Measurements from ENCODE around the gene PTP4A2. TPM values are rescaled to one million over a fixed set of nuclear protein-coding genes. Genes with fewer than 3 reads are reported as not detected.
"Not testable (repeated sequence)": the region's sequence is repeated elsewhere in the genome, so short reads cannot be mapped to it uniquely, and the experiment has no call there.

Gene PTP4A2
- total RNA-seq, 2 experiments from 2014 or later = 275 to 285 TPM

GRCh38 chr1:31932491-31933316 is 5.5 kb downstream of the PTP4A2 start:
- Mint-ChIP-seq H3K4me1 (ENCODE audit: low read depth) (peaks cover 80% of the 10 kb centered on the region), H3K36me3 (peaks cover 44% of the 10 kb centered on the region), H3K4me3 (peak overlapping the region; percentile 98), H3K27ac (peak overlapping the region; percentile 96), H3K27me3 (no peaks in the 10 kb centered on the region), H3K9me3 (no peaks in the 10 kb centered on the region)
- DNase-seq = peak; percentile 29
- CTCF ChIA-PET = interaction anchor here (1.0 to 15.5 kb wide), 3 partner anchors 22 to 115 kb away, joined by 4 to 487 read pairs (median 4); no protein-coding TSS in a partner anchor
- intact Hi-C loops (cut with micrococcal nuclease) = loop anchor here (10.0 kb wide), 1 partner anchor 1178 kb away; the partner anchor contains the start of gene LAPTM5
- POLR2A ChIA-PET = interaction anchor here (1.0 to 2.0 kb wide), 4 partner anchors 10 to 29 kb away, joined by 3 to 6 read pairs (median 4); no protein-coding TSS in a partner anchor

- peaks cover 89% of the 10 kb centered on the region for H3K4me1 Mint-ChIP-seq (ENCODE audit: low read depth)
- peaks cover 37% of the 10 kb centered on the region for H3K36me3 Mint-ChIP-seq
- intact Hi-C loops (cut with micrococcal nuclease) = loop anchor here (1.0 to 10.0 kb wide), 2 partner anchors 25 to 1177 kb away; partner anchors contain the start of gene LAPTM5
- ChIA-PET POLR2A (interaction anchor here (0.9 to 1.0 kb wide), 2 partner anchors 10 to 24 kb away, joined by 3 to 7 read pairs; no protein-coding TSS in a partner anchor), CTCF (interaction anchor here (1.0 to 15.5 kb wide), 4 partner anchors 9 to 115 kb away, joined by 3 to 487 read pairs (median 5); no protein-coding TSS in a partner anchor)
- no peaks in the 10 kb centered on the region for H3K9me3 Mint-ChIP-seq
- DNase-seq = no peak
- H3K27ac Mint-ChIP-seq = peak overlapping the region; percentile 96
- H3K27me3 Mint-ChIP-seq = no peaks in the 10 kb centered on the region
- H3K4me3 Mint-ChIP-seq = peak overlapping the region; percentile 41
Measured at GRCh38 chr1:31931593-31932225, 6.5 kb downstream of the PTP4A2 start.

DNA sequence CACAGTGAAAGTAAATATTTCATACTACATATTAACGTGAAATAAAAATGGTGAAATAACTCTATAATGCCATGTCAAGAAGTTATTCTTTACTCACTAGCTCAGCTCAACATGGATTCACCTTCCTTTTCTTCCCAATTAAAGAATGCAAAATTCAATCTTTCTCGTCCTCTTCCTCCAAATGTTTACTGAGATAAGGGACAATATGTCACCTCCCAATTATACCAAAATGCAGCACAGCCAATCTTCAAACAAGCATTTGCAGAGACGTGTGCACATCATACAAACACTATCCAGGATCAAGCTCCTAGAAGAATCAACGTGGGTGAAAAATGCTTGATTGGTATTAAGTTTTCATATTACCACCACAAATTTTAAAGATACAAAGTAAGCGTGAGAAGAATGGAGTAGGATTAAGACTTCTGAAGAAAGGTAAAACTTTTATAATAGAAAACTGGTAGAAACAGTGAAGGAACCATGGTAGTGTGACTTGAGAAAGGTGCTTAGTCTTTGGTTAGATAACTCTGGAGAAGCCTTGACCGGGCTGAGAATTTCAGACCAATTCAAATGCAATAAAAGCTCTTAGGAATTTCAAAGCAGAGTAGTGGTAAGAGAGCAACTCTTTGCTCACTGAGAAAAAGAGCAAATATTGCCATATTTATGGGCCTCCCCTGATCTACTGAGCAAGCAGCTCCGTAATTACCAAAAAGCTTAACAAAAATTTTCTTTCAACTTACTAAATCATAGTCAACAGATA is 7.2 kb downstream of the PTP4A2 start:
- Mint-ChIP-seq H3K9me3 (no peaks in the 10 kb centered on the region), H3K27ac (peak overlapping the region; percentile 96), H3K36me3 (peaks cover 30% of the 10 kb centered on the region), H3K4me1 (ENCODE audit: low read depth) (peaks cover 90% of the 10 kb centered on the region), H3K27me3 (no peaks in the 10 kb centered on the region), H3K4me3 (peak overlapping the region; percentile 69)
- intact Hi-C loops (cut with micrococcal nuclease) = loop anchor here (1.0 to 10.0 kb wide), 2 partner anchors 25 to 1176 kb away; partner anchors contain the start of gene LAPTM5
- CTCF ChIA-PET = interaction anchor here (0.8 to 1.0 kb wide), 4 partner anchors 9 to 114 kb away, joined by 3 to 7 read pairs (median 4); no protein-coding TSS in a partner anchor
- DNase-seq = no peak
- POLR2A ChIA-PET = interaction anchor here (0.6 to 1.0 kb wide), 3 partner anchors 10 to 25 kb away, joined by 3 to 7 read pairs (median 3); no protein-coding TSS in a partner anchor

- DNase-seq = no peak
- H3K27ac Mint-ChIP-seq = peak overlapping the region; percentile 77
- peaks cover 18% of the 10 kb centered on the region for H3K36me3 Mint-ChIP-seq
- H3K4me3 Mint-ChIP-seq = peak overlapping the region; percentile 72
- POLR2A ChIA-PET = interaction anchor here (0.7 to 2.8 kb wide), 4 partner anchors 12 to 36 kb away, joined by 8 to 14 read pairs (median 8); partner anchors contain the start of gene PTP4A2
- intact Hi-C loops (cut with micrococcal nuclease) = no loop called here
- no peaks in the 10 kb centered on the region for H3K27me3 Mint-ChIP-seq
- H3K4me1 Mint-ChIP-seq (ENCODE audit: low read depth) = peaks cover 82% of the 10 kb centered on the region
- H3K9me3 Mint-ChIP-seq = no peaks in the 10 kb centered on the region
- CTCF ChIA-PET = interaction anchor here (1.2 to 3.6 kb wide), 4 partner anchors 11 to 38 kb away, joined by 3 to 22 read pairs (median 8); partner anchors contain the start of gene PTP4A2
Measured at GRCh38 chr1:31927661-31927980, 10.5 kb downstream of the PTP4A2 start.

DNA sequence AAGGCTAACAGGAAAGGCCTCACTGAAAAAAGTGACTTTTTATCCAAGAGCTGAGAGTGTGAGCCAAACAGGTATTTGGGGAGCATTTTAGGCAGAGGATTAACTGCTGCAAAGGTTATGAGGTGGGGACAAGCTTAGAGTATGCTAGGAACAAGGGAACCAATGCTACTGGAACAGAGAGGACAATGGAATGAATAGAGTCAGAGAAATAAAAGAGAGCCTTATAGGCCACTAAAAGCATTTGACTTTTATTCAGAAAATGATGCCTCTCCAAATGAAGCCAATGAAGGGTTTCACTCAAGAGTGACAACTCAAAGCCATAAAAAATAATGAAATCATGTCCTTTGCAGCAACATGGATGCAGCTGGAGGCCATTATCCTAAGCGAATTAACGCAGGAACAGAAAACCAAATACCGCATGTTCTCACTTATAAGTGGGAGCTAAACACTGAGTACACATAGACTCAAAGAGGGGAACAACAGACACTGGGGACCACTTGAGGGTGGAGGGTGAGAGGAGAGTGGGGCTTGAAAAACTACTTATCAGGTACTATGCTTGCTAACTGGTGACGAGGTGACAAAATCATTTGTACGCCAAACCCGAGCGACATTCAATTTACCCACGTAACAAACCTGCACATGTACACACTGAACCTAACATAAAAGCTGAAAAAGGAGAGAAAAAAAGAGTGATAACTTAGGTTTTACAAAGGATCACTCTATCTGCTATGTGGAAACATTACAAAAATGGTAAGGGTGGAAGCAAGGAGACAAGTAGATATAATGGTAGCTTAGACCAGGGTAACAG is 11.1 kb downstream of the PTP4A2 start:
- CTCF ChIA-PET = interaction anchor here (1.2 to 3.6 kb wide), 8 partner anchors 8 to 38 kb away, joined by 3 to 22 read pairs (median 4); partner anchors contain the start of gene PTP4A2
- H3K9me3 Mint-ChIP-seq = no peaks in the 10 kb centered on the region
- intact Hi-C loops (cut with micrococcal nuclease) = no loop called here
- DNase-seq = no peak
- H3K4me3 Mint-ChIP-seq = peak overlapping the region; percentile 72
- H3K4me1 Mint-ChIP-seq (ENCODE audit: low read depth) = peaks cover 82% of the 10 kb centered on the region
- peak overlapping the region; percentile 77 for H3K27ac Mint-ChIP-seq
- POLR2A ChIA-PET = interaction anchor here (0.6 to 2.8 kb wide), 7 partner anchors 8 to 110 kb away, joined by 3 to 14 read pairs (median 8); partner anchors contain the start of gene PTP4A2
- peaks cover 19% of the 10 kb centered on the region for H3K36me3 Mint-ChIP-seq
- H3K27me3 Mint-ChIP-seq = no peaks in the 10 kb centered on the region

DNA sequence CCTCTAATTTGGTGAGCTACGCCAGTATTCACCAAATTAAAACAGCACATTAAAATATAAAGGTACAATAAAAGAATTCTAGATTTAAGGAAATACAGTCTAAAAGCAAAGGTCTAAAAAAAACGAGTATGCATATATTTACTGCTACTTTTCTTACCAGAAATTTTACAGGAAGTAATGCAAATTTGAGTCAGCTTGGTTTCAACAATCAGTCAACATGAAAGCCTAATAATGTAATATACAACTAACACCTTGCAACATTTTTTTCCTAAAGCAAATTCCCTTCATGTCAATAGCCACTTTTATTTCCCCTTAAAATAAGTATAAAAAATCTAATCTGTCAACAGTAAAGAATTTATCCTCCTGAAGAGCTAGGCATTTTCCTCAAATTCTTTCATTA is 11.9 kb downstream of the PTP4A2 start:
- H3K27me3 Mint-ChIP-seq = no peaks in the 10 kb centered on the region
- no peaks in the 10 kb centered on the region for H3K9me3 Mint-ChIP-seq
- H3K4me1 Mint-ChIP-seq (ENCODE audit: low read depth) = peaks cover 83% of the 10 kb centered on the region
- POLR2A ChIA-PET = interaction anchor here (0.6 to 2.8 kb wide), 6 partner anchors 9 to 109 kb away, joined by 3 to 14 read pairs (median 8); partner anchors contain the start of gene PTP4A2
- H3K36me3 Mint-ChIP-seq = peaks cover 16% of the 10 kb centered on the region
- H3K27ac Mint-ChIP-seq = peak overlapping the region; percentile 77
- CTCF ChIA-PET = interaction anchor here (0.9 to 3.6 kb wide), 10 partner anchors 9 to 39 kb away, joined by 3 to 22 read pairs (median 4); partner anchors contain the start of gene PTP4A2
- DNase-seq = no peak
- H3K4me3 Mint-ChIP-seq = peak overlapping the region; percentile 72
- intact Hi-C loops (cut with micrococcal nuclease) = no loop called here

- H3K9me3 Mint-ChIP-seq; H3K27me3 Mint-ChIP-seq; intact Hi-C loops (cut with micrococcal nuclease); DNase-seq: not testable (repeated sequence)
- CTCF ChIA-PET = interaction anchor here (0.7 to 3.6 kb wide), 8 partner anchors 9 to 111 kb away, joined by 3 to 22 read pairs (median 4); partner anchors contain the start of gene PTP4A2
- POLR2A ChIA-PET = interaction anchor here (0.7 to 2.8 kb wide), 5 partner anchors 9 to 32 kb away, joined by 3 to 14 read pairs (median 8); partner anchors contain the start of gene PTP4A2
- H3K36me3 Mint-ChIP-seq = peaks cover 21% of the 10 kb centered on the region
- peak overlapping the region; percentile 72 for H3K4me3 Mint-ChIP-seq
- H3K27ac Mint-ChIP-seq = peak overlapping the region; percentile 91
- H3K4me1 Mint-ChIP-seq (ENCODE audit: low read depth) = peaks cover 83% of the 10 kb centered on the region
Measured at GRCh38 chr1:31925824-31926223, 12.3 kb downstream of the PTP4A2 start.

DNA sequence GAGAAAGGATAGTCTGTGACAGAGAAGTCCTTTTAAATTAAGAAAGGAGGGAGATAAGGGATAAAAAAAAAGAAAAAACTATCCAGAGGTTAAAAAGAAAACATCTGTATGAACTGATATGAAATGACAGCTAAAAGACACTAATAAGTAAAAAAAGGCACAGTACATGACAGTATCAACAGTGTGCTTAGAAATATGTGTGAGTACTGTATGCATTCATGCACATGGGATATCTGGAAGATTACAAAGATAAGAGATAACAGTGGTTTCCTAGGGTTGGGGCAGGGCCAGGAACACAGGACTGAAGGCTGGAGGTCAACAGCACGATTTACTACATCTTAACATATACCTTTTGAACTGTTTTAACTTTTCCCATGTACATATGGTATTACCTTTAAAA is 13.3 kb downstream of the PTP4A2 start:
- CTCF ChIA-PET = interaction anchor here (0.8 to 3.0 kb wide), 7 partner anchors 10 to 109 kb away, joined by 3 to 14 read pairs (median 5); partner anchors contain the start of genes PTP4A2 and SPOCD1
- Mint-ChIP-seq H3K27ac (peak overlapping the region; percentile 91), H3K4me1 (ENCODE audit: low read depth) (peaks cover 79% of the 10 kb centered on the region), H3K36me3 (peaks cover 20% of the 10 kb centered on the region), H3K9me3 (no peaks in the 10 kb centered on the region), H3K27me3 (no peaks in the 10 kb centered on the region), H3K4me3 (peak overlapping the region; percentile 53)
- no peak for DNase-seq
- POLR2A ChIA-PET = interaction anchor here (0.7 to 1.5 kb wide), 3 partner anchors 11 to 89 kb away, joined by 3 to 4 read pairs (median 3); partner anchors contain the start of gene KHDRBS1
- intact Hi-C loops (cut with micrococcal nuclease) = no loop called here

DNA sequence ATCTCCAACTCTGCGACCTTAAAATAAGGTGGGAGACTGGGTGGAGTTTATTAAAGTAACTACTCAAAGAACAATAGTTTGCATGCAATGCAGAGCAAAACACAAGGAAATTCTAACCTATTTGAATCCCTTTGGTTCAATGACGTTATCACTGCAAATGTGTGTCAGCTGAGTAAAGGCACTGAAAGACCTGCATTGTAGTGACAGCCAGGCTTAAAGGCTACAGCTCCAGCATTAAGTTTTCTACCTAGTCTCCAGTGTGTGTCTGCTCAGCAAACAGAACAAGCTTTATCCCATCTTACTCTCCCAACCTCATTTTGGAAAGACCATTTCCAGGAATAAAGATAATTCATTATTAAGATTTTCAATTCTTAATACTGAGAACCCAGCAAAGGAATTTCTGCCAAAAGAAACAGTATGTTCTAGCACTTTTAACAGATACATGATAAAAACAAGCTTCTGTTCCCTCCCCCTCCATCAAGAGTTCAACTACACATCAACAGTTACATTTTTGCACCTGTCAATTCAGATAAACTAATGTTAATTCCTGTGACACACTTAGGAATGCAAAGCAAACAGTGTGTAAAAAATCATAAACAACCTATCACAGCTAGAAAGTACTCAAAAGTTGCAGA is 14.2 kb downstream of the PTP4A2 start:
- intact Hi-C loops (cut with micrococcal nuclease) = no loop called here
- no peak for DNase-seq
- H3K27me3 Mint-ChIP-seq = no peaks in the 10 kb centered on the region
- peak overlapping the region; percentile 46 for H3K4me3 Mint-ChIP-seq
- H3K4me1 Mint-ChIP-seq (ENCODE audit: low read depth) = peaks cover 79% of the 10 kb centered on the region
- H3K36me3 Mint-ChIP-seq = peaks cover 25% of the 10 kb centered on the region
- ChIA-PET CTCF (interaction anchor here (0.6 to 1.8 kb wide), 8 partner anchors 11 to 109 kb away, joined by 3 to 9 read pairs (median 3); partner anchors contain the start of genes PTP4A2 and SPOCD1), POLR2A (interaction anchor here (0.9 to 1.6 kb wide), 4 partner anchors 12 to 90 kb away, joined by 3 to 4 read pairs (median 4); partner anchors contain the start of gene KHDRBS1)
- no peaks in the 10 kb centered on the region for H3K9me3 Mint-ChIP-seq
- peak overlapping the region; percentile 77 for H3K27ac Mint-ChIP-seq

DNA sequence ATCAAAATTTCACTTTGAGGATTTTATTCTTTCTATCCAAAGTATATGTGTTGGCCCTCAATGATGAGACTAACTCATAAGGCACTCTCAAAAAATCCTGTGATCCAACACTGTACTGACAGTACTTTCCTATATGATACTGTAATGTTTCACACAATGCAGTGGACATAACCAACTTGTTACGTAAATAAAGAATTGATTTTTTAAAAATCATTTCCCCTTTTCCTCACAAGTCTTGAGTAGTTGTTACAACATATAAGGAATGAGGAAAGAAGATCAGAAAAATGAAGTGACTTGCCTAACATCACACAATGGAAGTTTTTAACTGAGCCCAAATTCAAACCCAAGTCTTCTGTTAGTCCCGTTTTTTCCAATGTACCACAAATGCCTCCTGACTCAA is 17.2 kb downstream of the PTP4A2 start:
- Mint-ChIP-seq H3K4me3 (no peak overlapping the region), H3K9me3 (no peaks in the 10 kb centered on the region), H3K36me3 (peaks cover 35% of the 10 kb centered on the region)

More for the DNA sequence above, 17.2 kb downstream of the PTP4A2 start:
- ChIA-PET CTCF (interaction anchor here (0.8 to 2.7 kb wide), 2 partner anchors 11 to 43 kb away, joined by 3 to 12 read pairs; no protein-coding TSS in a partner anchor), POLR2A (interaction anchor here (1.9 kb wide), 1 partner anchor 35 kb away, joined by 4 read pairs; no protein-coding TSS in a partner anchor)
- Mint-ChIP-seq H3K27ac (peak overlapping the region; percentile 34), H3K4me1 (ENCODE audit: low read depth) (peaks cover 62% of the 10 kb centered on the region), H3K27me3 (no peaks in the 10 kb centered on the region)
- no peak for DNase-seq
- intact Hi-C loops (cut with micrococcal nuclease) = no loop called here

Measured in activated CD4-positive, alpha-beta memory T cell treated with anti-CD3 and anti-CD28 coated beads for 36 hours (primary cell).